HG02588 (cell line): Measurements from ENCODE around the gene TEAD3.
A peak's percentile ranks its signal among the peaks of the same experiment; 100 is the strongest.
"Not testable (repeated sequence)": the region's sequence is repeated elsewhere in the genome, so short reads cannot be mapped to it uniquely, and the experiment has no call there.

Experiments used
- ATAC-seq: cut with Tn5 transposase; IDR thresholded peaks from one replicate; pipeline ENCODE4 v1.9.1; 2021; ENCODE audit warnings: mild to moderate bottlenecking, moderate library complexity; ENCODE audit not compliant: unreplicated experiment

TEAD3 gene

GRCh38 chr6:35452183-35453090 is 44.4 kb downstream of the TEAD3 start, which contains the start of gene FANCE:
Gene FANCE (plus strand): TSS chr6:35452338. CDS start chr6:35452546, 208 bp downstream.
- ATAC-seq: peak; percentile 89

- ATAC-seq: no peak
Measured at GRCh38 chr6:35451354-35452182, 45.3 kb downstream of the TEAD3 start.

GRCh38 chr6:35449287-35449881 is 47.5 kb downstream of the TEAD3 start:
- no peak for ATAC-seq

DNA sequence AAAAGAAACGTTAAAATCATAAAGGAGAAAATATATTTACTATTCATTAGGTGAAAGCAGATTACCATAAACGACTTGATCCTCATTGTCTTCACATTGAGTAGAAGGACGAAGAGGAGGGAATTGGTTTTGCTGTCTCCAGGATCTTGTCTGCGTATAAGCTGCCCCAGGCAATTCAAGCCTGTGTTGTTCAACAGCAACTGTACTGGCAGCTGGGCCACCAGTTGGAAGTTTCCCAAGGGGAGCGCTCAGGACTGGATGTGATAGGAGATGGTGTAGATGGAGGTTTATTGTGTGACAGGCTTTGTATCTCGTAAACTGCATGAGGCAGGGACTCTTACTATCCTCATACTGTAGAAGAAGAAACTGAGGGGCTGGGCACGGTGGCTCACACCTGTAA is 48.7 kb downstream of the TEAD3 start:
- no peak for ATAC-seq

GRCh38 chr6:35445691-35446090 is 51.2 kb downstream of the TEAD3 start:
- no peak for ATAC-seq

DNA sequence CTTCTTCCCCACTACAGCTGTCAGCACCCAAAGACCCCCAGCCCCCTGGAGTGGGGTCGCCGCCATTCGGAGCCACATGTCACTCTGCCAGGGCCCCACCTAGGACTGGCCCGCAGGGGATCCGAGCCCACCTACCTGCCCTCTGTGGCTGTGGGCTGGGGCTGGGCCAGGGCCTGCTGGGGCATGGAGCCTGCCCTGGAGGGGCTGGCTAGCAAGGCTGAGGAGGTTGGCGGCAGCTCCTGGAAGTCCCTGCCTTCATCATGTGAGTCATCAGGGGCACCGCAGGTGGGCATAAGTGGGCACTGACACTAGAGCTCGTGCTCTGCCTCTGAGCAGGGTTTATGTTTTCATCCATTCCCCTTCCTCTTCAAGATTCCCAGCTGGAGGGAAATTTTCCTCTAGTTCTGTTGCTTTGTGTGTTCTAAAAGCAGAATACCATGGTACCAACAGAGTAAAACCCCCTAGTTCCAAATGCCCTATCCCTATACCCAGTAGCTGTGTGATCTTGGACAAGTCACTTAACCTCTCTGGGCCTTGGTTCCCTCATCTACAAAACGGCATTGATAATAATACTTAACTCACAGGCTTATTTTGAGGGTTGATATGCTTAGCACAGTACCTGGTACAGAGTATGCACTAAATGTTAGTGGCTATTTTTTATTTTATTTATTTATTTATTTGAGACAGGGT is 53.4 kb downstream of the TEAD3 start:
- ATAC-seq: no peak

DNA sequence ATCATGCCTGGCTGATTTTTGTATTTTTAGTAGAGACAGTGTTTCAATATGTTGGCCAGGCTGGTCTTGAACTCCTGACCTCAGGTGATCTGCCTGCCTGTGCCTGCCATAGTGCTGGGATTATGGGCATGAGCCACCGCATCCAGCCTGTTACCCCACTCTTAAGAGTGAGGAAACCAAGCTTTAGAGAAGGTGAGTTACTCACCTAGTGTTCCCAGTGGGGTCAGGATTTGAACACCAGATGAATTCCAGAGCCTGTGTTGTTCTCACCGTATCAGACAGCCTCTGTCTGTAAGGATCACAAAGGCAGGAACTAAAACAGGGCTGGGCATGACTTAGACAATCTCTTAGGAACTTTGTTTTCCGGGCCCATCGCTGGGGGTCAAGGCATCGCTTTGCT is 54.2 kb downstream of the TEAD3 start:
- ATAC-seq: no peak

- no peak for ATAC-seq
Measured at GRCh38 chr6:35441642-35442041, 55.2 kb downstream of the TEAD3 start.

- ATAC-seq: no peak
Measured at GRCh38 chr6:35441205-35441604, 55.7 kb downstream of the TEAD3 start.

DNA sequence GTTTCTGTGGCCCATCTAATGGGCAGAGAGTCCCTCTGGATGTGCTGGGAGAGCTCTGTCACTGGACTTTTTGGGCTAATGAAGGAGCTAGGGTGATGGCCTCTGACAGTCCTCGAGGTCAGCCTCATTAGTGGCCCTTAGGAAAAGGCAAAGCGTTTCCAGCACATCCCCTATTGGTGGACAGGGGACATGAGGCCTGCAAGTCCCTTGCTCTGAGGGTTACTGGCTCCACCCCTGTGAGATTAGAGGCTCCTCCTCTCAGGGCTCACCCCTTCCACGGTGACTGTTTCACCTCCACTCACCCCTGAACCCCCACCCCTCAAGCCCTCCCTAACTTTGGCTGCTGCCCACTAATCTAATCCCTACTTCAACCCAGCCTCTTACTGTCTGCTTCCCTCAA is 57.6 kb downstream of the TEAD3 start:
- no peak for ATAC-seq

DNA sequence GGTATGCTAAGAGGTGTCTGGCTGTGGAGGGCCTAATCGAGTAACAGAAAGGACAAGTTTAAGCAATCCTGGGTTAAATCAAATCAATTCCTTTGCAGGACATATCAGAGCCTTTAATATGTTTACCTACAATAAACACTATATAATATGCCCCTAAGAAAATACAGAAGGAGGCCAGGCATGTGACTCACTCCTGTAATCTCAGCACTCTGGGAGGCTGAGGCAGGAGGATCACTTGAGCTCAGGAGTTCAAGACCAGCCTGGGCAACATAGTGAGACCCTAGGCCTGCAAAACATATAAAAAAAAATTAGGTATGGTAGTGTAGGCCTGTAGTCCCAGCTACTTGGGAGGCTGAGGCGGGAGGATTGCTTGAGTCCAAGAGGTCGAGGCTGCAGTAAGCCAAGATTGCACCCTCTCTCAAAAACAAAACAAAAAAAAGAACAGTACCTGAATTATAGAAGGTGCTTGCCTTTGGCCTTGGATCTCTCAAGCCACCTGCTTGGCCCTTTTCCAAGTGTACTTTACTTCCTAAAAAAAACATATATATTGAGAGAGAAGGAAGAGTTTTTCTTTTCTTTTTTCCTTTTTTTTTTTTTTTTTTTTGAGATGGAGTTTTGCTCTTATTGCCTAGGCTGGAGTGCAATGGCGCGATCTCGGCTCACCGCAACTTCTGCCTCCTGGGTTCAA is 58.4 kb downstream of the TEAD3 start:
- not testable (repeated sequence) for ATAC-seq

GRCh38 chr6:35436071-35436857 is 60.6 kb downstream of the TEAD3 start:
- ATAC-seq: no peak

DNA sequence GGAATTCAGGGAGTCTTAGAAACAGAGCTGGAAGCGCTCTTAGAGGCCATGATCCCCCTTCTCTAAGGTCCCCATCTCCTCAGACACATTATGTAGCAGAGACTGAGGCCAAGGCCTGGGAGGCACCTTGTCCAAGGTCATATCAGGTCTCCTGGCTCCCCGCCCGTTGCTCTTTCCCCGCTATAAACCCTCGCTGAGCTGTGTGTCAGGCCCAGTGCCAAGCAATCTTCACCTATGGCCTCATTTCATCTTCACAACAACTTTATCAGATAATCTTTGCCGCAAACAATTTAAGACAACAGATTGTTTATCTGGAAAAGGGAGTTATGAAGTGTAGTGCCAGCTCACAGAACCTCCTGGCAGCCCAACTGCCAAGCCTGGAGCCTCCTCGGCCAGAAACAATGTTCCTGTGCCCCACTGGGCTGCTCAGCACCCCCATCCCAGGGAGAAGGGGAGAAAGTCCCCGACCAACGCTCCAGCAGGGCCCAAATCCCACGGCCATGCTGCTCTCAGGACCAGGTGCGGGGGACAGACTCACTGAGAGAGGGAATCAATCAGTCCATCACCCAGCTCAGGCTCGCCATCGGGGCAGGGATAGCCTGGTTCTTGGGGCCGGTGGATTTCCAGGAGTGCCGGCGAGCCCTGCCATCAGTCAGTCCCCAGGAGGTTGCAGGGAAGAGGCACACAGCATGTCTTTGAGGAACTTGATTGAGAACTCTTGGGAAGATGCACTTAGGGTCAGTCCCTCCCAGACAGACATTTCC is 61.6 kb downstream of the TEAD3 start:
- ATAC-seq: no peak

GRCh38 chr6:35432702-35433101 is 64.2 kb downstream of the TEAD3 start:
- ATAC-seq: not testable (repeated sequence)

- no peak for ATAC-seq
Measured at GRCh38 chr6:35432291-35432690, 64.6 kb downstream of the TEAD3 start.

DNA sequence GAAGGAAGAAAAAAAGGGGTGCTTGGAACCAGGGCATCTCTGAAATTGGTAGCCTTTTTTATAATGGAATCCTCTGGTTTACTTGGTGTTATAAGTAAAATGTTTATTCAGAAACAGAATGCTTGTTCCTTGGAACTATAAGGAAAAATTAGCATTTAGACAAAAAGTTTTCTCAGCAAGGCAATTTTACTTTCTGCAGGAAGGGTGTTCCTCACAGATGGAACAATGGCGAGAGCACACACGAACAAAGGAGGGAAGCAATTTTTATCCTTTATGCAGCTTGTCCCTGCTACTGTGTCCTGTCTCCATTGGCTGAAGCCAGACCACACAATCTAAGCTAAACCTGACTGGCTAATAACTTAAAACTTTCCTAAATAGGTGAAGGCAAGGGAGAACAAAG is 67.4 kb downstream of the TEAD3 start:
- ATAC-seq: no peak

DNA sequence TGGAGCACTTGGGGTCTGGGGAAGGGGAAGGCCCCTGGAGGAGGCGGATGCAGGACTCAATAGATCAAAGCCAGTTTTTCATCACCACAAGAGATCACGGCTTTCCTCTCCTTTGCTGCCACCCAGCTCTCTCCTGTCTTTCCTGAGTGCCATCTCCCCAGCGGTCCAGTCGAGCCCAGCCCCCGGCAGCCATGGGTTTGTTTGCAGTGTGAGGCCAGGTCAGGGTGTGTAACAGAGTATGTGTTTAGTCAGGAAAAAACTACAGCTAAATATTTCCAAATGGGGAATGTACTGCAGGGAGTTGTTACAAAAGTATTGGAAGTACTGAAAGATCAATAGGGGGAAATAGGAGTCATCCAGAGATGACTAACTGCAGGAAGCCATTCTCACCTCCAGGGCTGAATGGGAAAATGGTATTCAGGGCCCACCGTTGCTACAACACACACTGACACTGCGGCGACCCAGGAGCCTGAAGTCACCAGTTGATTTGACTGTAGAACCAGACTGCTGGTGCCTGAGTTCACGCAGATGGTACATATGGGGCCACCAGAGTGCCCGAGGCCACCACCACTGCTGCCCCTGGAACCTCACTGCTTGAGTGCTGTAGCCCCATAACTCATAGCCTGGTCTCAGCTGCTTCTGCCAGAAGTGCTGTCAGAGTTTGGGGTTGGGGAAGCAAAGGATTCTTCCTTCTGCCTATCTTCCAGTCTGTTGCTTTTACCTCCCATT is 68.3 kb downstream of the TEAD3 start:
- ATAC-seq: no peak

- no peak for ATAC-seq
Measured at GRCh38 chr6:35427851-35428321, 69.0 kb downstream of the TEAD3 start.
